ENCODE measurements around the gene MYMK. TPM values are rescaled to one million over a fixed set of nuclear protein-coding genes. Genes with fewer than 3 reads are reported as not detected.

The MYMK gene
- polyA plus RNA-seq, 3 donors = not detected

DNA sequence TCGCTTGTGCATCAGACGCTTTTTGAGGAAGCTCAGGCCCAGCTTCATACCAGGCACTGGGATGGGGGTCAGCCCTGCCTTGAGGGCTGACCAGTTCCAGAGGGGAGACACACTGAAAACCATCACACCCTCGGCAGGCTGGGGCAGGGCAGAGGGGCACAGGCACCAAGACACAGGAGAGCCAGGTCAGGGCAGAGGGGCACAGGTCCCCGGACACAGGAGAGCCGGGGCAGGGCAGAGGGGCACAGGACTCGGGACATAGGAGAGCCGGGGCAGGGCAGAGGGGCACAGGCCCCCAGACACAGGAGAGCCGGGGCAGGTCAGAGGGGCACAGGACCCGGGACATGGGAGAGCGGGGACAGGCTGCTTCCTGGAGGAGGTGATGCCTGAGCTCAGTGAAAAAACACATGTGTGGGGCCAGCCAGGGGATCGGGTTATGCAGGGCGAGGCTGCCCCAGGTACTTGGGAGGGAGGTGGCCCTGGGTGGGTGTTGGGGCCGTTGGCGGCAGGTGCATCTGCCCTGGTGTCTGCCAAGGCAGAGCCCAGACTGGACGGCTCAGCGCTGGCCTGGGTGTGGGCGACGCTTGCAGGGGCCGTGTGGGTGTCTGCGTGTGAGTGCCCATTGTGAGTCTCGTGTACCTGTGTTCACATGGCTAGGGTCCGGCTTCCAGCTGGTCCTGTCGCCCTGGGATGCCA, 30.8 kb downstream of the MYMK start:
- Mint-ChIP-seq H3K27ac (no peak overlapping the region), H3K4me1 (no peaks in the 10 kb centered on the region), H3K27me3 (ENCODE audit: low read depth in 3 of 3) (peaks cover 2 to 9% (median 2%) of the 10 kb centered on the region in 3 donors), H3K36me3 (no peaks in the 10 kb centered on the region), H3K9me3 (peaks cover 0 to 3% (median 0%) of the 10 kb centered on the region in 7 donors), H3K4me3 (no peak overlapping the region)
- 92% methylated on average over 23 of the region's 23 CpGs for WGBS (ENCODE audit: insufficient coverage)
- no peaks in the 10 kb centered on the region for H3K9me3 ChIP-seq (replicated peaks in 1 of 2; ENCODE audit: control insufficient read depth in 1 of 2, insufficient read depth in 1 of 2, low read length in 2 of 2)
- H3K4me2 ChIP-seq (replicated peaks; ENCODE audit: extremely low read depth, low read length, poor library complexity, severe bottlenecking) = no peak overlapping the region
- H3K27ac ChIP-seq (ENCODE audit: low read depth in 1 of 2, low read length in 2 of 2) = no peak overlapping the region
- no peaks in the 10 kb centered on the region for H3K27me3 ChIP-seq (ENCODE audit: control insufficient read depth in 2 of 2, insufficient read depth in 2 of 2, low read length in 2 of 2)
- intact Hi-C loops (cut with micrococcal nuclease) = no loop called here
- no peaks in the 10 kb centered on the region for H3K79me2 ChIP-seq (ENCODE audit: insufficient read depth, low read length)
- no peak overlapping the region for H2AFZ ChIP-seq (ENCODE audit: insufficient read depth, low read depth, low read length, poor library complexity, severe bottlenecking)
- H4K20me1 ChIP-seq (ENCODE audit: insufficient read depth, low read length) = no peaks in the 10 kb centered on the region
- H3K4me3 ChIP-seq (replicated peaks in 1 of 3; ENCODE audit: low read depth in 2 of 3, low read length in 3 of 3) = no peak overlapping the region
- TF ChIP-seq, protein P1, sequence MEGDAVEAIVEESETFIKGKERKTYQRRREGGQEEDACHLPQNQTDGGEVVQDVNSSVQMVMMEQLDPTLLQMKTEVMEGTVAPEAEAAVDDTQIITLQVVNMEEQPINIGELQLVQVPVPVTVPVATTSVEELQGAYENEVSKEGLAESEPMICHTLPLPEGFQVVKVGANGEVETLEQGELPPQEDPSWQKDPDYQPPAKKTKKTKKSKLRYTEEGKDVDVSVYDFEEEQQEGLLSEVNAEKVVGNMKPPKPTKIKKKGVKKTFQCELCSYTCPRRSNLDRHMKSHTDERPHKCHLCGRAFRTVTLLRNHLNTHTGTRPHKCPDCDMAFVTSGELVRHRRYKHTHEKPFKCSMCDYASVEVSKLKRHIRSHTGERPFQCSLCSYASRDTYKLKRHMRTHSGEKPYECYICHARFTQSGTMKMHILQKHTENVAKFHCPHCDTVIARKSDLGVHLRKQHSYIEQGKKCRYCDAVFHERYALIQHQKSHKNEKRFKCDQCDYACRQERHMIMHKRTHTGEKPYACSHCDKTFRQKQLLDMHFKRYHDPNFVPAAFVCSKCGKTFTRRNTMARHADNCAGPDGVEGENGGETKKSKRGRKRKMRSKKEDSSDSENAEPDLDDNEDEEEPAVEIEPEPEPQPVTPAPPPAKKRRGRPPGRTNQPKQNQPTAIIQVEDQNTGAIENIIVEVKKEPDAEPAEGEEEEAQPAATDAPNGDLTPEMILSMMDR (IDR thresholded peaks at IDR 0.05) = no peak
- no peaks in the 10 kb centered on the region for H3K4me1 ChIP-seq (ENCODE audit: control insufficient read depth in 1 of 2, insufficient read depth in 2 of 2, low read length in 2 of 2)
- H3K36me3 ChIP-seq (replicated peaks in 1 of 2; ENCODE audit: control insufficient read depth in 1 of 2, insufficient read depth in 2 of 2, low read length in 2 of 2) = no peaks in the 10 kb centered on the region
- H3K9ac ChIP-seq (ENCODE audit: insufficient read depth, low read length, poor library complexity, severe bottlenecking) = no peak overlapping the region
- no peak for DNase-seq

DNA sequence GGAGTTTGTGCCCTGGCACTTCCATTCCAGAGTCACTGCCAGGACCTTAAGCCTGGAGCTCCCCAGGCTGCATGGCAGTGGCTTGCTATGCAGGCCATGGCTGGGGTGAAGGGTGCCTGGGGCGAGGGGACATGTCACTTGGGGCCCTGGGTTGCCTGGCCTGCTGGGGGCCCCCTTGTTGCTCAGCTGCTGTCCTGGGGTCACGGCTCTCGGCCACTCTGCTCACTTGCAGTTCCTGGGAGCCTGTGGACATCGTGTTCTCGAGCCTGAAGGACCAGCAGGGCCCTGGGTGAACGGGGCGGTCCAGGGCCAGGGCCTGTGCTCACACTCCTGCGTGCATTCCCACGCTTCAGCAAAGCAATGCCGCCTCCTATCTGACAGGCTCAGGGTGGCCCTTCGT, 31.3 kb downstream of the MYMK start:
- DNase-seq = no peak
- Histone ChIP-seq H3K27ac (ENCODE audit: low read depth in 1 of 2, low read length in 2 of 2) (no peak overlapping the region), H3K4me1 (ENCODE audit: control insufficient read depth in 1 of 2, insufficient read depth in 2 of 2, low read length in 2 of 2) (no peaks in the 10 kb centered on the region), H3K9me3 (replicated peaks in 1 of 2; ENCODE audit: control insufficient read depth in 1 of 2, insufficient read depth in 1 of 2, low read length in 2 of 2) (no peaks in the 10 kb centered on the region), H3K36me3 (replicated peaks in 1 of 2; ENCODE audit: control insufficient read depth in 1 of 2, insufficient read depth in 2 of 2, low read length in 2 of 2) (no peaks in the 10 kb centered on the region), H3K4me3 (replicated peaks in 1 of 3; ENCODE audit: low read depth in 2 of 3, low read length in 3 of 3) (no peak overlapping the region), H3K79me2 (ENCODE audit: insufficient read depth, low read length) (no peaks in the 10 kb centered on the region), H3K27me3 (ENCODE audit: control insufficient read depth in 2 of 2, insufficient read depth in 2 of 2, low read length in 2 of 2) (no peaks in the 10 kb centered on the region), H2AFZ (ENCODE audit: insufficient read depth, low read depth, low read length, poor library complexity, severe bottlenecking) (no peak overlapping the region), H4K20me1 (ENCODE audit: insufficient read depth, low read length) (no peaks in the 10 kb centered on the region), H3K4me2 (replicated peaks; ENCODE audit: extremely low read depth, low read length, poor library complexity, severe bottlenecking) (no peak overlapping the region), H3K9ac (ENCODE audit: insufficient read depth, low read length, poor library complexity, severe bottlenecking) (no peak overlapping the region)
- WGBS (ENCODE audit: insufficient coverage) = 85% methylated on average over 11 of the region's 11 CpGs
- intact Hi-C loops (cut with micrococcal nuclease) = no loop called here
- TF ChIP-seq, protein P1 (IDR thresholded peaks at IDR 0.05) = no peak
- peak overlapping the region in 1 of 7 donors; percentile 10 for H3K27ac Mint-ChIP-seq
- H3K9me3 Mint-ChIP-seq = peaks cover 0 to 3% (median 0%) of the 10 kb centered on the region in 7 donors
- no peaks in the 10 kb centered on the region for H3K4me1 Mint-ChIP-seq
- peaks cover 2 to 9% (median 3%) of the 10 kb centered on the region in 3 donors for H3K27me3 Mint-ChIP-seq (ENCODE audit: low read depth in 3 of 3)
- H3K4me3 Mint-ChIP-seq = no peak overlapping the region
- no peaks in the 10 kb centered on the region for H3K36me3 Mint-ChIP-seq

All from CD14-positive monocyte (primary cell).